Right lobe of liver (tissue), 6 donors: ENCODE measurements around the gene ATPAF2. TPM values are rescaled to one million over a fixed set of nuclear protein-coding genes. Genes with fewer than 3 reads are reported as not detected.
A peak's percentile ranks its signal among the peaks of the same experiment; 100 is the strongest.

Experiments
- ATAC-seq, 4 donors: fragments of 200-7000 bp; cut with Tn5 transposase; one replicate each; pipeline ENCODE4 v1.9.1; 2020; ENCODE audit warnings: mild to moderate bottlenecking in 4 of 4, moderate library complexity in 4 of 4
- DNase-seq, 3 donors: peaks; one replicate each; pipeline ENCODE4 v3.0.0-alpha.2; 2020
- H3K27ac ChIP-seq, 3 donors: fragments of 200-600 bp; one replicate each; pipeline ENCODE4 v1.8.0; 2022
- H3K27me3 ChIP-seq, 2 donors: fragments of 200-600 bp; one replicate each; pipeline ENCODE4 v1.8.0; 2022
- H3K36me3 ChIP-seq, 4 donors: fragments of 200-600 bp; sonication (generic) in 1 of 4; one replicate each; pipeline versions ENCODE4 v1.5.1 to v1.8.0; 2017 to 2022; ENCODE audit warnings: control low read depth in 1 of 4
- H3K4me1 ChIP-seq, 4 donors: fragments of 200-600 bp; sonication (generic) in 1 of 4; one replicate each; pipeline versions ENCODE4 v1.5.1 to v1.8.0; 2017 to 2022; ENCODE audit warnings: control low read depth in 1 of 4
- H3K4me3 ChIP-seq, 3 donors: fragments of 200-600 bp; one replicate each; pipeline ENCODE4 v1.8.0; 2022
- H3K9me3 ChIP-seq, 4 donors: fragments of 200-600 bp; sonication (generic) in 1 of 4; one replicate each; pipeline versions ENCODE4 v1.5.1 to v1.8.0; 2017 to 2022; ENCODE audit warnings: control low read depth in 1 of 4
- POLR2A ChIP-seq: fragments of 450-650 bp; IDR thresholded peaks from one replicate; pipeline ENCODE4 v1.6.1; 2017; ENCODE audit warnings: antibody characterized with exemption, mild to moderate bottlenecking
- WGBS: methylation state at CpG from one replicate; pipeline ENCODE4 v1.1.6; 2018; ENCODE audit warnings: low coverage, low lambda C conversion rate; ENCODE audit not compliant: insufficient coverage; ENCODE audit errors: missing lambda C conversion rate; 5-methylcytosine and 5-hydroxymethylcytosine counted together
- intact Hi-C, 2 donors: fragments of 100-400 bp; cut with DNase I; formaldehyde crosslinking; loops; one replicate each; pipeline versions ENCODE4 v1.11.2 to v1.14.1; 2022
- total RNA-seq, 6 experiments: library from RNA; depleted of rRNA in 2 of 6; stranded (reverse); fragments of >200 nt in 2 of 6; fragmentation: NEBNext Ultra II Directional in 3 of 6; extraction: Animal tissue kit (Norgen Biotek cat#: 25700) in 3 of 6; gene quantifications; one replicate each; pipeline versions ENCODE4 v1.1.0 to v1.2.4, GENCODE V29; 2016 to 2023
- TF ChIP-seq, protein P1 (sequence below), 4 donors: fragments of 200-600 bp in 3 of 4; fragments of 450-650 bp in 1 of 4; IDR thresholded peaks; one replicate each; pipeline versions ENCODE4 v1.5.1 to v1.8.0; 2016 to 2022; ENCODE audit warnings: antibody characterized with exemption in 4 of 4, mild to moderate bottlenecking in 2 of 4
- donor health status: DM: no; HTN: yes; CAD: no.
- donor health status: DM: no; HTN: no; CAD: no.
- donor health status: DM: no; HTN: no; CAD: no.
- donor health status: DM: no; HTN: yes; CAD: no.
- donor health status: DM: no; HTN: yes; CAD: no.

The ATPAF2 gene
- total RNA-seq, 6 experiments from 2014 or later = 17.2 to 21.0 (median 19.2) TPM

DNA sequence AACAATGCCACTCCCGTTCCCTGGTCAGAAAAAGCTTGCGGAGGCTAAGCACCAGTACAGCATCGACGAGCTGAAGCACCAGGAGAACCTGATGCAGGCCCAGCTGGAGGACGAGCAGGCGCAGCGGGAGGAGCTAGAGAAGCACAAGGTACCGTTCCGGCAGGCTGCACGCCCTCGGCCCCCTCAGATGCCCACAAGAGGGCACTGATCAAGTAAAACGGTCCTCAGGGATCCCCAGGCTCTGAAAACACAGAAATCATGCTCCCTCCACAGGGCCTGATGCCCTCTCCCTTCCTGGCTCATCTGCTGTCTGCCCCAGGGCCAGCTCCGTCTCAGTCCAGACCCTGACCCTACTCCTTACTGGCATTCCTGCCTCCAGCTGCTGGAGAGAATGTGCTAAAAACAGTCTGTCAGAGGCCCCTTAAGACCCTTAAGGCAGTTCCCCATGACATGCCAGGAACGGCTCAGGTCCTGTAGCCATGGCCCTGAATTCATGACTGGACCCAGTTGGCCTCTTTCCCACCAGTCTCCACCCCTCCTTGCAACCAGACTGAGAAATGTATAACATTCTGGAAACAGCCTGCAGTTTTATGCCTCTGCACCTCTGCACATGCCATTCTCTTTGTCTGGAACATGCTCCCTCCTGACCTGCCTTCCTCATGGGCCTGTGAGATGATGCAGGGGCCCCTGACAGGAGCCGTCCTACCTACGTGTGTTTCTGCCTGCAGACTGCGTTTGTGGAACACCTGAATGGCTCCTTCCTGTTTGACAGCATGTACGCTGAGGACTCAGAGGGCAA, 44.5 kb downstream of the ATPAF2 start:
- ATAC-seq (peak; percentile 60 to 68 (median 64)), DNase-seq (no peak)
- Histone ChIP-seq H3K4me3 (no peak overlapping the region), H3K36me3 (no peaks in the 10 kb centered on the region), H3K27me3 (no peaks in the 10 kb centered on the region), H3K9me3 (no peaks in the 10 kb centered on the region), H3K4me1 (no peaks in the 10 kb centered on the region), H3K27ac (no peak overlapping the region)
- intact Hi-C loops = no loop called here
- no CpG with 5 or more reads among the region's 18 CpGs for WGBS
- no peak for TF ChIP-seq POLR2A
- TF ChIP-seq, protein P1, sequence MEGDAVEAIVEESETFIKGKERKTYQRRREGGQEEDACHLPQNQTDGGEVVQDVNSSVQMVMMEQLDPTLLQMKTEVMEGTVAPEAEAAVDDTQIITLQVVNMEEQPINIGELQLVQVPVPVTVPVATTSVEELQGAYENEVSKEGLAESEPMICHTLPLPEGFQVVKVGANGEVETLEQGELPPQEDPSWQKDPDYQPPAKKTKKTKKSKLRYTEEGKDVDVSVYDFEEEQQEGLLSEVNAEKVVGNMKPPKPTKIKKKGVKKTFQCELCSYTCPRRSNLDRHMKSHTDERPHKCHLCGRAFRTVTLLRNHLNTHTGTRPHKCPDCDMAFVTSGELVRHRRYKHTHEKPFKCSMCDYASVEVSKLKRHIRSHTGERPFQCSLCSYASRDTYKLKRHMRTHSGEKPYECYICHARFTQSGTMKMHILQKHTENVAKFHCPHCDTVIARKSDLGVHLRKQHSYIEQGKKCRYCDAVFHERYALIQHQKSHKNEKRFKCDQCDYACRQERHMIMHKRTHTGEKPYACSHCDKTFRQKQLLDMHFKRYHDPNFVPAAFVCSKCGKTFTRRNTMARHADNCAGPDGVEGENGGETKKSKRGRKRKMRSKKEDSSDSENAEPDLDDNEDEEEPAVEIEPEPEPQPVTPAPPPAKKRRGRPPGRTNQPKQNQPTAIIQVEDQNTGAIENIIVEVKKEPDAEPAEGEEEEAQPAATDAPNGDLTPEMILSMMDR (IDR thresholded peaks at IDR 0.05) = peak in 3 of 4 donors; percentile 32 to 39 (median 32)

DNA sequence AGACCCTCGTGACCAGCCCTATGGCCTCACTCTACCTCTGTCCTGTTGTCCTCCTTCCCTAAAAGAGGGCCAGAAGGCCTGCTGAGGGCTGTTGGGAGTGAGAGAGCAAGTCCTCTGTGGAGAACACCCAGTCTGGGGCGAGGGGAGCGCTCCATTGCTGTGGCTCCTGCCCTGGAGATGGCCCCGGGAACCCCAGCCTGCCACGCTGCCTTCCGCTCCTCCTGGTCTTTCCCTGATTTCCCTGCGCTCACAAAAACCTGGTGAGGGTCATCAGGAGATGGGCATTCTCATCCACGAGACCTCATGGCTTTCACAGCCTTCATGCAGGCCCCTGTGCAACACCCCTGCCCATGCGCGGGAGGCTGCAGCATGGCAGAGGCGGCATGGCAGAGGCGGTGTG, 45.1 kb downstream of the ATPAF2 start:
- TF ChIP-seq, protein P1 (IDR thresholded peaks at IDR 0.05) = no peak
- no peak for TF ChIP-seq POLR2A
- Histone ChIP-seq H3K36me3 (no peaks in the 10 kb centered on the region), H3K27me3 (no peaks in the 10 kb centered on the region), H3K9me3 (no peaks in the 10 kb centered on the region), H3K27ac (no peak overlapping the region), H3K4me1 (no peaks in the 10 kb centered on the region), H3K4me3 (no peak overlapping the region)
- DNase-seq = no peak
- ATAC-seq = no peak
- WGBS = 100% methylated on average over 1 of the region's 12 CpGs
- intact Hi-C loops = no loop called here

DNA sequence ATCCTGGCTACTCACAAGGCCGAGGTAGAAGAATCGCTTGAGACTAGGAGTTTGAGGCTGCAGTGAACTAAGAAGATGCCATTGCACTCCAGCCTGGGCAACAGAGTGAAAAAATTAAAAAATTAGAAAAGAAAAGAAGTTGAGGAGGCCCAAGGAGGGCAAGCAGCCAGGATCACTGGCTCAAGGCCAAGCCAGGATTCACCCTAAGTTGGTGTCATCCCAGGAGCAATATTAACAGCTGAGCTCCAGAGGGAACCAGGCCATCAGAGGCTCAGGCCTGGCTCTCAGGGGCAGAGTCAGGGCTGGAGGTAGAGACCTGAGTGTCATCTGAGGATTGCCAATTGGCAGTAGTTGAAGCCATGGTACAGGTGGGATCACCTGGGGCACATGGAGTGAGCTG, 45.6 kb downstream of the ATPAF2 start:
- intact Hi-C loops = no loop called here
- Histone ChIP-seq H3K4me1 (no peaks in the 10 kb centered on the region), H3K27me3 (no peaks in the 10 kb centered on the region), H3K9me3 (no peaks in the 10 kb centered on the region), H3K27ac (no peak overlapping the region), H3K36me3 (no peaks in the 10 kb centered on the region), H3K4me3 (no peak overlapping the region)
- WGBS = 80% methylated on average over 1 of the region's 2 CpGs
- DNase-seq (no peak), ATAC-seq (no peak)
- TF ChIP-seq, protein P1 (IDR thresholded peaks at IDR 0.05) = no peak
- no peak for TF ChIP-seq POLR2A

DNA sequence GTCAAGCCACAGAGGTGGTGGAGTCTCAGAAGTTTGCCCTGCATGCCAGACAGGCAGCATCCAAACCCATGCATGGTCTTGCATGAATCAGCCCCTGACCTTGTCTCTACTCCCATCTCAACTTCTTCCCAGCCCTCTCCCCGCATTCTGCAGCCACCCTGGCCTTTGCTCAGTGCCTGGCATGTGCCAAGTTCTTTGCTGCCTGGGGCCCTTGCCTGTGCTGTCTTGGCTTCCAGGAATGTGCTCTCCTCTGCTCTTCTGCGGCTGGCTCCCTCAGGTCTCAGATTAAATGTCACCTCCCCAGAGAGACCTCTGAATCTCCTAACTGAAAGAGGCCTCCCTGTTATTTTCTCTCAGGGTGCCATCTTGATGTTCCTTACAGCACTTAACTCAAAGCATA, 48.7 kb downstream of the ATPAF2 start:
- Histone ChIP-seq H3K4me3 (no peak overlapping the region), H3K9me3 (no peaks in the 10 kb centered on the region), H3K27ac (no peak overlapping the region), H3K27me3 (no peaks in the 10 kb centered on the region), H3K36me3 (no peaks in the 10 kb centered on the region), H3K4me1 (no peaks in the 10 kb centered on the region)
- ATAC-seq (no peak), DNase-seq (no peak)
- TF ChIP-seq POLR2A = no peak
- intact Hi-C loops = no loop called here
- 90% methylated on average over 2 of the region's 2 CpGs for WGBS

DNA sequence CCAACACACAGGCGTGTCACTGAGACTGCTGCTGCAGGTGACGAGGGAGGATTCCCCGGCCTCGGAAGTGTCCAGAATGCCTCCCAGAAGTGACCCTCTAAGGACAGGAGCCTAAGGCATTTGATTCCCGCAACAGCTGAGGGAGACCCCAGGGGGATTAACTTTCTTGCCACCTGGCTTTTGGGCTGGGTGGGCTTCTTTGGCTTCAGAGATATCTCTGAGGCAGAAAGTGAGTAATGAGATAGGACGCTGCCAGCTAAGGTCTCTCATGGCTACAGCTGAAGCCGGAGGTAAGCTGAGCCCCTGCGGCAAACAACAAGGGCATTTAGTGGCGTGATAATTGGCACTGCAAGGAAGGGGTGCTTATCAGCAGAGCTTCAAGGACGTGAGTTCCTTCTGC, 49.4 kb downstream of the ATPAF2 start:
- TF ChIP-seq, protein P1 (IDR thresholded peaks at IDR 0.05) = no peak
- no peak for TF ChIP-seq POLR2A

More for the DNA sequence above, 49.4 kb downstream of the ATPAF2 start:
- no CpG with 5 or more reads among the region's 10 CpGs for WGBS
- Histone ChIP-seq H3K36me3 (no peaks in the 10 kb centered on the region), H3K4me3 (no peak overlapping the region), H3K4me1 (no peaks in the 10 kb centered on the region), H3K27ac (no peak overlapping the region), H3K27me3 (no peaks in the 10 kb centered on the region), H3K9me3 (no peaks in the 10 kb centered on the region)
- DNase-seq = no peak
- no peak for ATAC-seq
- intact Hi-C loops = no loop called here
